Ovary (tissue), 1 donor: Measurements from ENCODE around the gene INPP4A.

ENCODE experiments used
- EP300 ChIP-seq: sonication (generic); formaldehyde crosslinking; IDR thresholded peaks from one replicate; pipeline ENCODE4 v1.6.1; 2017; ENCODE audit warnings: antibody characterized with exemption
- POLR2A ChIP-seq: fragments of 450-650 bp; IDR thresholded peaks from one replicate; pipeline ENCODE4 v1.6.1; 2017; ENCODE audit warnings: antibody characterized with exemption, mild to moderate bottlenecking, moderate library complexity

DNA sequence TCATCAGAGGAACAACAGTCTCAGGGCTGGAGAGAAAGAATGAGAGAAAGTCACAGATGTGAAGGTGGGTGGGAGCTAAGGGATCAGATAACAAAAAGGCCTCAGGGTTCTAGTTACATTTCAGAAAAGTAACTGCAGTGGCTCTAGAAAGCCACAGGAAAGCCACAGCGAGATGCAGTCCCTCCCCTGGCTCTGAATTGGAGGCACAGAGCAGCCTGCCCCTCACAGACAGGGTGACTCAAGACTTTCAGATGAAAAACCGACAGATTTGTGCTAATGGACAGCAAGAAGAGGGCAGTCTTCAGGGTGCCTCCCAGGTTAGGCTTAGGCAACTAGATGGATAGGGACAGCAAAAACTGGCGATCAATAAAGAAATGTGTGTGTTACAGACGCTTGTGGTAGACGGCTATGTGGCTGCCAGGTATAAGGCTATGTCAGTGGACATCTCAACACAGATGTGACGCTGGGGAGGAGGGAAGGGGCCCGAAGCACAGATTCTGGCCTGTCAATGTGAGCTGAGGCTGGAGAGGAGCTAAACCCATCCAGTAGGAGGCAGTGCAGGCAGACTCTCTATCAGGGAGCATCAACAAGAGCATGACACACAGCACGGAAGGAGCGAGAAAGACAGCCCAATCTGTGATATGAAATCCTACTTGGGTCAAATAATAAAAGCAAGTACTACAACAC, 189.9 kb downstream of the INPP4A start:
- no peak for TF ChIP-seq EP300
- TF ChIP-seq POLR2A, result no peak
